HEK293 (cell line): Measurements from ENCODE around the gene SMS.

Source experiments
- CTCF ChIA-PET: fragments of 350-600 bp; formaldehyde crosslinking; extraction: SDS; loops from one replicate; lab custom pipeline; 2021; ENCODE audit warnings: antibody characterized with exemption; lab: Yijun Ruan, JAX
- POLR2A ChIA-PET: fragments of 300-600 bp; formaldehyde crosslinking; extraction: SDS; loops from one replicate; lab custom pipeline; 2020; ENCODE audit warnings: antibody characterized with exemption, inconsistent platforms; lab: Yijun Ruan, JAX
- H3K27ac ChIP-seq: fragments of 200-500 bp; sonication (Bioruptor generic); 2 replicates; pipeline ENCODE4 v1.5.1; 2014; ENCODE audit warnings: low read depth, low read length, control low read depth, inconsistent platforms; ENCODE audit errors: extremely low read depth
- H3K36me3 ChIP-seq, 2 experiments: fragments of 200-500 bp in 1 of 2; sonication (Bioruptor generic) in 1 of 2; 1 replicate in 1 of 2; 2 replicates in 1 of 2; pipeline ENCODE4 v1.5.1; 2014 to 2017; ENCODE audit warnings: inconsistent platforms in 2 of 2, low read length in 2 of 2; ENCODE audit not compliant: control insufficient read depth in 2 of 2, insufficient read depth in 1 of 2
- H3K4me1 ChIP-seq: fragments of 200-500 bp; sonication (Bioruptor generic); 2 replicates; pipeline ENCODE4 v1.5.1; 2014; ENCODE audit warnings: mild to moderate bottlenecking, low read length, inconsistent platforms; ENCODE audit not compliant: control insufficient read depth, insufficient read depth
- H3K4me3 ChIP-seq: 2 replicates; pipeline ENCODE4 v1.5.1; 2011; ENCODE audit warnings: low read depth, mild to moderate bottlenecking, control low read depth, low read length, moderate library complexity
- H3K9me3 ChIP-seq: fragments of 200-500 bp; sonication (Bioruptor generic); 2 replicates; pipeline ENCODE4 v1.5.1; 2014; ENCODE audit warnings: low read depth, low read length, inconsistent platforms; ENCODE audit not compliant: control insufficient read depth, insufficient read depth
- BCL11A ChIP-seq: fragments of 450-650 bp; formaldehyde crosslinking; IDR thresholded peaks from 2 replicates; pipeline ENCODE4 v1.5.1; 2016; ENCODE audit warnings: low read depth, missing biosample characterization, missing genetic modification characterization
- FEZF1 ChIP-seq: fragments of 450-650 bp; formaldehyde crosslinking; IDR thresholded peaks from 2 replicates; pipeline ENCODE4 v1.5.1; 2016; ENCODE audit warnings: missing biosample characterization, missing genetic modification characterization
- GFI1B ChIP-seq: fragments of 450-650 bp; formaldehyde crosslinking; IDR thresholded peaks from 2 replicates; pipeline ENCODE4 v1.5.1; 2016; ENCODE audit warnings: missing biosample characterization, missing genetic modification characterization
- GLI4 ChIP-seq: fragments of 450-650 bp; formaldehyde crosslinking; IDR thresholded peaks from 2 replicates; pipeline ENCODE4 v1.5.1; 2016; ENCODE audit warnings: missing biosample characterization, missing genetic modification characterization
- KLF8 ChIP-seq: fragments of 450-650 bp; formaldehyde crosslinking; IDR thresholded peaks from 2 replicates; pipeline ENCODE4 v1.5.1; 2016; ENCODE audit warnings: missing biosample characterization, missing genetic modification characterization
- KLF9 ChIP-seq: fragments of 450-650 bp; formaldehyde crosslinking; IDR thresholded peaks from 2 replicates; pipeline ENCODE4 v1.5.1; 2016; ENCODE audit warnings: missing biosample characterization, missing genetic modification characterization, low read depth
- SALL2 ChIP-seq: fragments of 450-650 bp; formaldehyde crosslinking; IDR thresholded peaks from 2 replicates; pipeline ENCODE4 v1.5.0; 2017; ENCODE audit warnings: missing biosample characterization, mild to moderate bottlenecking, missing genetic modification characterization, borderline replicate concordance
- ZBTB17 ChIP-seq: fragments of 450-650 bp; formaldehyde crosslinking; IDR thresholded peaks from 2 replicates; pipeline ENCODE4 v1.5.1; 2016; ENCODE audit warnings: missing biosample characterization, missing genetic modification characterization
- ZEB2 ChIP-seq: fragments of 450-650 bp; formaldehyde crosslinking; IDR thresholded peaks from 2 replicates; pipeline ENCODE4 v1.5.1; 2016; ENCODE audit warnings: missing biosample characterization, missing genetic modification characterization
- ZNF10 ChIP-seq: fragments of 450-650 bp; formaldehyde crosslinking; IDR thresholded peaks from 2 replicates; pipeline ENCODE4 v1.5.1; 2017; ENCODE audit warnings: missing biosample characterization, missing genetic modification characterization
- ZNF146 ChIP-seq: fragments of 450-650 bp; formaldehyde crosslinking; IDR thresholded peaks from 2 replicates; pipeline ENCODE4 v1.5.1; 2016; ENCODE audit warnings: missing biosample characterization, missing genetic modification characterization
- ZNF214 ChIP-seq: fragments of 450-650 bp; formaldehyde crosslinking; IDR thresholded peaks from 2 replicates; pipeline ENCODE4 v1.5.1; 2017; ENCODE audit warnings: missing biosample characterization, mild to moderate bottlenecking, missing genetic modification characterization, borderline replicate concordance
- ZNF266 ChIP-seq: fragments of 450-650 bp; formaldehyde crosslinking; IDR thresholded peaks from 2 replicates; pipeline ENCODE4 v1.5.1; 2016; ENCODE audit warnings: missing biosample characterization, missing genetic modification characterization, low read depth
- ZNF274 ChIP-seq, 2 experiments: fragments of 200-500 bp in 1 of 2; fragments of 450-650 bp in 1 of 2; sonication (Bioruptor generic) in 1 of 2; formaldehyde crosslinking in 1 of 2; IDR thresholded peaks; 2 replicates each; pipeline versions ENCODE4 v1.5.1 to v1.6.1; 2014 to 2016; ENCODE audit warnings: borderline replicate concordance in 1 of 2, inconsistent platforms in 1 of 2, low read length in 1 of 2, missing biosample characterization in 1 of 2, missing genetic modification characterization in 1 of 2
- ZNF311 ChIP-seq: fragments of 450-650 bp; formaldehyde crosslinking; IDR thresholded peaks from 2 replicates; pipeline ENCODE4 v1.5.1; 2017; ENCODE audit warnings: missing biosample characterization, missing genetic modification characterization, borderline replicate concordance
- ZNF416 ChIP-seq: fragments of 450-650 bp; formaldehyde crosslinking; IDR thresholded peaks from 2 replicates; pipeline ENCODE4 v1.5.1; 2016; ENCODE audit warnings: missing biosample characterization, missing genetic modification characterization
- ZNF514 ChIP-seq: fragments of 450-650 bp; formaldehyde crosslinking; IDR thresholded peaks from 2 replicates; pipeline ENCODE4 v1.5.1; 2016; ENCODE audit warnings: missing biosample characterization, missing genetic modification characterization
- ZNF529 ChIP-seq: fragments of 450-650 bp; formaldehyde crosslinking; IDR thresholded peaks from 2 replicates; pipeline ENCODE4 v1.5.1; 2017; ENCODE audit warnings: missing genetic modification characterization, missing biosample characterization; ENCODE audit not compliant: insufficient replicate concordance
- ZNF596 ChIP-seq: fragments of 450-650 bp; IDR thresholded peaks from 2 replicates; pipeline ENCODE4 v1.5.0; 2018; ENCODE audit warnings: missing biosample characterization, mild to moderate bottlenecking, missing genetic modification characterization, moderate library complexity
- ZNF624 ChIP-seq: fragments of 450-650 bp; formaldehyde crosslinking; IDR thresholded peaks from 2 replicates; pipeline ENCODE4 v1.5.1; 2017; ENCODE audit warnings: missing biosample characterization, missing genetic modification characterization
- ZNF664 ChIP-seq: fragments of 450-650 bp; formaldehyde crosslinking; IDR thresholded peaks from 2 replicates; pipeline ENCODE4 v1.5.1; 2016; ENCODE audit warnings: missing biosample characterization, missing genetic modification characterization
- ZNF704 ChIP-seq: fragments of 450-650 bp; formaldehyde crosslinking; IDR thresholded peaks from 2 replicates; pipeline ENCODE4 v1.5.1; 2016; ENCODE audit warnings: missing biosample characterization, missing genetic modification characterization
- ZSCAN30 ChIP-seq: fragments of 450-650 bp; IDR thresholded peaks from 2 replicates; pipeline ENCODE4 v1.5.1; 2018; ENCODE audit warnings: missing biosample characterization, mild to moderate bottlenecking, missing genetic modification characterization, moderate library complexity
- TF ChIP-seq, protein P1 (sequence below): fragments of 450-650 bp; formaldehyde crosslinking; IDR thresholded peaks from 2 replicates; pipeline ENCODE4 v1.5.1; 2016; ENCODE audit warnings: missing biosample characterization, missing genetic modification characterization

The SMS gene

DNA sequence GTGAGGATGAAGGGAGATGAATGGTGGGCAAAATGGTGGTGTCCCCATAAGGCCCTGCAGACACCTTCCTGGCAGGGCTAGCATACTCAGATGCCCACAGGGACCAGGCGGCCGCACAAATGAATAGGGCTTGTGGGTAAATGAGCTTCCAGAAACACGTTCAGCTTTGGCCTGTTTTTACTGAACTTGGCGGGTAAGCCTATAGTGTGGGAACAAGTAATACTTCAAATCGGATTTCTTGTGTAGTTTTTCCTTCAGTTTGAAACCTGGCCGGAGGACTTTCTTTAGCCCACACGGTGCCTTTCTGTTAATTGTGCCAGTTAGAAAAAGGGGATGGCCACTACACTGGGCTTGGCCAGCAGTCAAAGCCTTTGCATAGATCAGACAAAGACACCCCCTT, 22.8 kb downstream of the SMS start:
- no peaks in the 10 kb centered on the region for H3K9me3 ChIP-seq
- POLR2A ChIA-PET = no interaction called here

DNA sequence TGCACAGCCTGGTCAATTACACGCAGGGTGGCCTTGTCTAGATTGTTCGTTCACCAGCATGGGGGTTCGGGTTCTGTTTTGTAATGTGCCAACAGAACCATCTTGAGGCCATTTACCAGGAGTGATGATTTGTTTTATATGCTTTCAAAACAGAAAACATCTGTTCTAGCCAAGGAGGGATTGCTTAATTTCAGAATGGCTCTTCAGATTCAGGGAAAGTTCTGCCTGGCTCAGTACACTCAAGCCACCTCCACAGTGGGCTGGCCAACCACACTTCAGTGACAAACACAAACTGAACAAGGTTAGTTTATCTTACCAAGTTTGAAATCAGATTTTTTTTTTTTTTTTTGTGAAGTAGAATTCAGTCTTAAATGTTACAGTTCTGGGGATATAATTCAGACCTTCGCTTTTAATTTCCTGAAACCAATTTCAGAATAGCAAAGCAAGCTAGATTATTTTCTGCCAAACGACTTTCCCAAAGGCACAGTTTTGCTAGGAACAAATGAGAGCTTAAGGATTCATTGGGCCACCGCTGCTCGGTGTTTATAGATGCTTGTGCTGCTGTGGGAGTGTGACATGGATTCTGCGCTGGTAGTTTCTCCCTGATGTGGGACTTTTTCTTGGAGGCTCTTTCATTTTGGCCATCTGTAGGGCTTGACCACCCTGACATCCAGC, 23.4 kb downstream of the SMS start:
- Histone ChIP-seq H3K4me1 (no peaks in the 10 kb centered on the region), H3K4me3 (no peak overlapping the region), H3K36me3 (peaks cover 0 to 7% of the 10 kb centered on the region in 2 experiments; a peak in 1 of 3 replicates), H3K27ac (no peak overlapping the region), H3K9me3 (no peaks in the 10 kb centered on the region)
- CTCF ChIA-PET = interaction anchor here (1.5 kb wide), 1 partner anchor 11 kb away, joined by 3 read pairs; no protein-coding TSS in a partner anchor
- POLR2A ChIA-PET = no interaction called here
- TF ChIP-seq KLF9 (tag by site-specific recombination) (no peak), ZBTB17 (tag by site-specific recombination) (no peak), ZEB2 (no peak), ZNF266 (tag by site-specific recombination) (no peak), ZNF311 (tag by site-specific recombination) (no peak), GLI4 (no peak), ZNF214 (tag by site-specific recombination) (no peak), GFI1B (tag by site-specific recombination) (no peak), ZNF10 (tag by site-specific recombination) (no peak), ZNF664 (tag by site-specific recombination) (no peak), ZNF146 (tag by site-specific recombination) (no peak)
- TF ChIP-seq, protein P1, sequence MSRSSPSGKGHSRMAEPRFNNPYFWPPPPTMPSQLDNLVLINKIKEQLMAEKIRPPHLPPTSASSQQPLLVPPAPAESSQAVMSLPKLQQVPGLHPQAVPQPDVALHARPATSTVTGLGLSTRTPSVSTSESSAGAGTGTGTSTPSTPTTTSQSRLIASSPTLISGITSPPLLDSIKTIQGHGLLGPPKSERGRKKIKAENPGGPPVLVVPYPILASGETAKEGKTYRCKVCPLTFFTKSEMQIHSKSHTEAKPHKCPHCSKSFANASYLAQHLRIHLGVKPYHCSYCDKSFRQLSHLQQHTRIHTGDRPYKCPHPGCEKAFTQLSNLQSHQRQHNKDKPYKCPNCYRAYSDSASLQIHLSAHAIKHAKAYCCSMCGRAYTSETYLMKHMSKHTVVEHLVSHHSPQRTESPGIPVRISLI (tag by site-specific recombination) = no peak

More for the DNA sequence above, 22.8 kb downstream of the SMS start:
- CTCF ChIA-PET = no interaction called here
- Histone ChIP-seq H3K36me3 (peaks cover 0 to 3% of the 10 kb centered on the region in 2 experiments; a peak in 1 of 3 replicates), H3K4me3 (no peak overlapping the region), H3K4me1 (no peaks in the 10 kb centered on the region), H3K27ac (no peak overlapping the region)
- no peak for TF ChIP-seq FEZF1 (tag by site-specific recombination)
- no peak for TF ChIP-seq ZNF274 (IDR thresholded peaks at IDR 0.05; ENCODE audit: low read length)
- no peak for TF ChIP-seq ZNF274 (tag by site-specific recombination; IDR thresholded peaks at IDR 0.05; ENCODE audit: borderline replicate concordance)
- no peak for TF ChIP-seq ZNF664 (tag by site-specific recombination)
- TF ChIP-seq ZNF704 = no peak
- TF ChIP-seq BCL11A (tag by site-specific recombination) = no peak
- no peak for TF ChIP-seq ZNF529 (tag by site-specific recombination)
- no peak for TF ChIP-seq ZSCAN30 (tag by site-specific recombination)
- no peak for TF ChIP-seq SALL2 (tag by site-specific recombination)
- no peak for TF ChIP-seq ZNF514 (tag by site-specific recombination)
- no peak for TF ChIP-seq KLF8 (tag by site-specific recombination)
- no peak for TF ChIP-seq ZNF596 (tag by site-specific recombination)
- TF ChIP-seq ZNF624 (tag by site-specific recombination) = no peak
- no peak for TF ChIP-seq ZNF416 (tag by site-specific recombination)
